H1 (cell line): ENCODE results near the gene CMSS1. TPM values are rescaled to one million over a fixed set of nuclear protein-coding genes. Genes with fewer than 3 reads are reported as not detected.

Source experiments
- CHD2 ChIP-seq: IDR thresholded peaks from 2 replicates; pipeline ENCODE4 v1.6.1; 2012; ENCODE audit warnings: low read length, improper control_type of control experiment
- NRF1 ChIP-seq: IDR thresholded peaks from 2 replicates; pipeline ENCODE4 v1.6.1; 2011; ENCODE audit warnings: mild to moderate bottlenecking, low read depth, low read length, improper control_type of control experiment
- SIX5 ChIP-seq: IDR thresholded peaks from 2 replicates; pipeline ENCODE4 v1.6.1; 2011; ENCODE audit warnings: mild to moderate bottlenecking, low read depth, low read length
- polyA plus RNA-seq, 7 experiments: library from polyadenylated mRNA; depleted of rRNA in 3 of 7; stranded (reverse) in 5 of 7; unstranded in 2 of 7; fragments of >200 nt in 5 of 7; fragments of 200-250 nt in 2 of 7; gene quantifications; 1 replicate in 5 of 7; 2 replicates in 1 of 7; 4 replicates in 1 of 7; pipeline versions ENCODE4 v1.2.1 to v1.2.3, GENCODE V29; 2011 to 2013; ENCODE audit warnings: missing spikeins in 2 of 7, mixed read lengths in 2 of 7
- total RNA-seq: library from RNA; stranded (reverse); fragmentation: NEBNext Ultra II Directional; extraction: Animal tissue kit (Norgen Biotek cat#: 25700); gene quantifications from 2 replicates; pipeline ENCODE4 v1.2.1, GENCODE V29; 2021
- TF ChIP-seq, protein P1 (sequence below): IDR thresholded peaks from 2 replicates; pipeline ENCODE4 v1.6.1; 2012; ENCODE audit warnings: inconsistent platforms

Gene CMSS1
- total and polyA plus RNA-seq, 2 of the 8 experiments (the other 6 are each of a cell fraction or from before 2014, with no cell fraction given): 15.2 to 75.1 TPM

DNA sequence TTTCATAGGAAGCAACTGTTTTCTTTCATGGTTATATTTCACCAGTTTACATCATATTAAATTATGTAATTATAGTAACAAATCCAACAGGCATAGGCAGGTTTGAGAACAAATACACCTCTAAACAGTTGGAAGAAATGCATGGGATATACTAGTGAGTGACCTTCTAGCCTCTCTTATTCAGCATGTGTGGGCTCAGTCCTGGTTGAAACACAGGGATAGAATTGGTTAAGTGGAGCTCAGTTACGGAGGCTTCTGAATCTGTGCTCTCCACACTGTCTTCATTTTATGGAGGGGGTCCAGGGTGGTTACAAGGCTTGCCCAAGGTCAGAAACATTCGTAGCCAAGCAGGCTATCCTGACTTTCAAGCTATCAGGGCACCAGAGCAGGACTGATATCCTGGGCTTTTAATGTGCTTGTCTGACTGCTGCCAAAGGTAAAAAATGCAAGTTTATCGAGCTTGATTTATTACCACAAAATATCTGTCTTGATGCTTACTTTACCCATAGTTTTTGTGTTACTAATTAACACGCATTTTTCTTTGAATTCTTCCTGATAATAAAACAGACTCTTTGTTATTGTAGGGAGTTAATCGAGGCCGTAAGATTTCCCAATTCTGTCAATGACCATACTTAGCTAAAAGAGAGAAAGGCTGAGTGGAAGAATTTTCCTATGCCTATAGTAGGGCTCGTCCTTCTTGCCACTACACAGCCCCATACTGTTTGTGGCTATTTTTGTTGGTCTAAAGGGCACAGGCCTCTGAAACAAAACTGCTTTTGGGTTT lies 207.1 kb downstream of the CMSS1 start (continued):
- TF ChIP-seq, protein P1, sequence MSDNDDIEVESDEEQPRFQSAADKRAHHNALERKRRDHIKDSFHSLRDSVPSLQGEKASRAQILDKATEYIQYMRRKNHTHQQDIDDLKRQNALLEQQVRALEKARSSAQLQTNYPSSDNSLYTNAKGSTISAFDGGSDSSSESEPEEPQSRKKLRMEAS: no peak
- TF ChIP-seq NRF1 (no peak), CHD2 (no peak), SIX5 (no peak)
